Stimulated activated effector memory CD8-positive, alpha-beta T cell treated with anti-CD3 and anti-CD28 coated beads, Interleukin-12 subunit alpha, Interleukin-12 subunit beta, amount 100 ng/mL, for 72 hours (primary cell): ENCODE measurements around the gene CCDC106.

ENCODE experiments used
- ATAC-seq: fragments of 150-1000 bp; cut with Tn5 transposase; 2 replicates; pipeline ENCODE4 v1.10.0; 2021
- DNase-seq, 2 donors: peaks; one replicate each; pipeline ENCODE4 v3.0.0; 2021 to 2022; ENCODE audit warnings: low spot score in 2 of 2
- H3K27ac Mint-ChIP-seq: one replicate; pipeline ENCODE4 v1.8.0; 2022; ENCODE audit warnings: mild to moderate bottlenecking, mixed read lengths
- H3K36me3 Mint-ChIP-seq: one replicate; pipeline ENCODE4 v1.8.0; 2022; ENCODE audit warnings: mild to moderate bottlenecking, mixed read lengths
- H3K4me1 Mint-ChIP-seq: one replicate; pipeline ENCODE4 v1.8.0; 2022; ENCODE audit warnings: mixed read lengths
- H3K4me3 Mint-ChIP-seq: one replicate; pipeline ENCODE4 v1.8.0; 2022; ENCODE audit warnings: mild to moderate bottlenecking, mixed read lengths
- H3K9me3 Mint-ChIP-seq: one replicate; pipeline ENCODE4 v1.8.0; 2022; ENCODE audit warnings: mixed read lengths

Gene CCDC106

GRCh38 chr19:55647732-55648584, at the start of gene CCDC106:
CCDC106 (plus strand) TSS chr19:55648212; CDS start chr19:55649047, 835 bp downstream.
- H3K27ac Mint-ChIP-seq: peak within 1 kb of the TSS; percentile 88
- peak in 1 of 2 donors; percentile 67 for DNase-seq
- H3K36me3 Mint-ChIP-seq: peaks cover 58% of the 10 kb centered on the region
- peaks cover 48% of the 10 kb centered on the region for H3K4me1 Mint-ChIP-seq
- no peaks in the 10 kb centered on the region for H3K9me3 Mint-ChIP-seq
- peak within 1 kb of the TSS; percentile 75 for H3K4me3 Mint-ChIP-seq
- peak; percentile 22 for ATAC-seq

- DNase-seq: peak; percentile 95 to 99
- H3K9me3 Mint-ChIP-seq: no peaks in the 10 kb centered on the region
- peaks cover 28% of the 10 kb centered on the region for H3K4me1 Mint-ChIP-seq
- peaks cover 64% of the 10 kb centered on the region for H3K36me3 Mint-ChIP-seq
- peak overlapping the region; percentile 88 for H3K4me3 Mint-ChIP-seq
- H3K27ac Mint-ChIP-seq: peak overlapping the region; percentile 98
- peak; percentile 74 for ATAC-seq
These were observed 49.1 kb upstream of the CCDC106 start for GRCh38 chr19:55598719-55599467.

- H3K4me1 Mint-ChIP-seq: peaks cover 32% of the 10 kb centered on the region
- DNase-seq: peak; percentile 89 to 98
- peak within 1 kb of the TSS; percentile 98 for H3K27ac Mint-ChIP-seq
- no peaks in the 10 kb centered on the region for H3K9me3 Mint-ChIP-seq
- H3K36me3 Mint-ChIP-seq: peaks cover 61% of the 10 kb centered on the region
- peak; percentile 83 for ATAC-seq
- peak within 1 kb of the TSS; percentile 88 for H3K4me3 Mint-ChIP-seq
These were observed 48.6 kb upstream of the CCDC106 start, which contains the start of gene FIZ1 for GRCh38 chr19:55599468-55599841. FIZ1 (minus strand) TSS chr19:55599517; CDS start chr19:55597865, 1,652 bp downstream.

- Mint-ChIP-seq H3K27ac (peak within 1 kb of the TSS; percentile 98), H3K9me3 (no peaks in the 10 kb centered on the region)
These were observed 48.0 kb upstream of the CCDC106 start, which contains the start of gene ZNF524 for GRCh38 chr19:55599842-55600661. ZNF524 (plus strand) TSS chr19:55600288; CDS start chr19:55602113, 1,825 bp downstream.

GRCh38 chr19:55600662-55601028, 47.4 kb upstream of the CCDC106 start:
- Mint-ChIP-seq H3K4me1 (peaks cover 37% of the 10 kb centered on the region), H3K36me3 (peaks cover 54% of the 10 kb centered on the region), H3K4me3 (peak overlapping the region; percentile 88), H3K27ac (peak overlapping the region; percentile 79), H3K9me3 (no peaks in the 10 kb centered on the region)
- no peak for ATAC-seq
- DNase-seq: no peak

More at GRCh38 chr19:55599842-55600661, 48.0 kb upstream of the CCDC106 start, which contains the start of gene ZNF524:
- peak within 1 kb of the TSS; percentile 88 for H3K4me3 Mint-ChIP-seq
- DNase-seq (peak; percentile 78 to 95), ATAC-seq (peak; percentile 71)
- H3K36me3 Mint-ChIP-seq: peaks cover 59% of the 10 kb centered on the region
- peaks cover 37% of the 10 kb centered on the region for H3K4me1 Mint-ChIP-seq

GRCh38 chr19:55601084-55601483, 46.9 kb upstream of the CCDC106 start:
- H3K4me1 Mint-ChIP-seq: peaks cover 41% of the 10 kb centered on the region
- DNase-seq: no peak
- peaks cover 55% of the 10 kb centered on the region for H3K36me3 Mint-ChIP-seq
- peak overlapping the region; percentile 79 for H3K27ac Mint-ChIP-seq
- ATAC-seq: no peak
- no peaks in the 10 kb centered on the region for H3K9me3 Mint-ChIP-seq
- peak overlapping the region; percentile 88 for H3K4me3 Mint-ChIP-seq

- peaks cover 59% of the 10 kb centered on the region for H3K36me3 Mint-ChIP-seq
- H3K27ac Mint-ChIP-seq: no peak overlapping the region
- ATAC-seq: no peak
- peak overlapping the region; percentile 88 for H3K4me3 Mint-ChIP-seq
- H3K9me3 Mint-ChIP-seq: no peaks in the 10 kb centered on the region
- DNase-seq: no peak
- H3K4me1 Mint-ChIP-seq: peaks cover 54% of the 10 kb centered on the region
These were observed 45.7 kb upstream of the CCDC106 start for GRCh38 chr19:55602104-55603001.

GRCh38 chr19:55603115-55603514, 44.9 kb upstream of the CCDC106 start:
- peaks cover 60% of the 10 kb centered on the region for H3K36me3 Mint-ChIP-seq
- ATAC-seq (no peak), DNase-seq (no peak)
- peak overlapping the region; percentile 91 for H3K4me3 Mint-ChIP-seq
- peaks cover 61% of the 10 kb centered on the region for H3K4me1 Mint-ChIP-seq
- H3K27ac Mint-ChIP-seq: peak overlapping the region; percentile 94
- no peaks in the 10 kb centered on the region for H3K9me3 Mint-ChIP-seq

GRCh38 chr19:55603581-55604292, 44.3 kb upstream of the CCDC106 start:
- Mint-ChIP-seq H3K4me3 (peak overlapping the region; percentile 91), H3K36me3 (peaks cover 55% of the 10 kb centered on the region), H3K9me3 (no peaks in the 10 kb centered on the region), H3K27ac (peak overlapping the region; percentile 94), H3K4me1 (peaks cover 63% of the 10 kb centered on the region)
- no peak for DNase-seq
- ATAC-seq: no peak

- H3K36me3 Mint-ChIP-seq: peaks cover 51% of the 10 kb centered on the region
These were observed 42.8 kb upstream of the CCDC106 start for GRCh38 chr19:55605207-55605636.

GRCh38 chr19:55605637-55606470, 42.2 kb upstream of the CCDC106 start, which contains the start of gene ZNF865:
ZNF865 (plus strand) TSS chr19:55605647; CDS start chr19:55613619, 7,972 bp downstream.
- Mint-ChIP-seq H3K36me3 (peaks cover 50% of the 10 kb centered on the region), H3K9me3 (no peaks in the 10 kb centered on the region), H3K27ac (peak within 1 kb of the TSS; percentile 94), H3K4me1 (peaks cover 73% of the 10 kb centered on the region), H3K4me3 (peak within 1 kb of the TSS; percentile 91)
- peak; percentile 40 to 85 for DNase-seq
- peak; percentile 60 for ATAC-seq

More at GRCh38 chr19:55605207-55605636, 42.8 kb upstream of the CCDC106 start:
- peak overlapping the region; percentile 94 for H3K27ac Mint-ChIP-seq
- H3K4me1 Mint-ChIP-seq: peaks cover 69% of the 10 kb centered on the region
- DNase-seq (peak; percentile 98 to 99), ATAC-seq (peak; percentile 84)
- no peaks in the 10 kb centered on the region for H3K9me3 Mint-ChIP-seq
- peak overlapping the region; percentile 91 for H3K4me3 Mint-ChIP-seq

- peak overlapping the region; percentile 91 for H3K4me3 Mint-ChIP-seq
- no peak for DNase-seq
- no peaks in the 10 kb centered on the region for H3K9me3 Mint-ChIP-seq
- no peak for ATAC-seq
- H3K27ac Mint-ChIP-seq: peak overlapping the region; percentile 94
- H3K4me1 Mint-ChIP-seq: peaks cover 73% of the 10 kb centered on the region
- peaks cover 44% of the 10 kb centered on the region for H3K36me3 Mint-ChIP-seq
These were observed 41.6 kb upstream of the CCDC106 start for GRCh38 chr19:55606471-55606787.
